Fibroblast of upper back skin (primary cell): ENCODE measurements around the gene ST8SIA6.
"Not testable (repeated sequence)": the region's sequence is repeated elsewhere in the genome, so short reads cannot be mapped to it uniquely, and the experiment has no call there.

Experiments
- DNase-seq: peaks from one replicate; pipeline ENCODE4 v3.0.0-alpha.2; 2013

ST8SIA6 gene

DNA sequence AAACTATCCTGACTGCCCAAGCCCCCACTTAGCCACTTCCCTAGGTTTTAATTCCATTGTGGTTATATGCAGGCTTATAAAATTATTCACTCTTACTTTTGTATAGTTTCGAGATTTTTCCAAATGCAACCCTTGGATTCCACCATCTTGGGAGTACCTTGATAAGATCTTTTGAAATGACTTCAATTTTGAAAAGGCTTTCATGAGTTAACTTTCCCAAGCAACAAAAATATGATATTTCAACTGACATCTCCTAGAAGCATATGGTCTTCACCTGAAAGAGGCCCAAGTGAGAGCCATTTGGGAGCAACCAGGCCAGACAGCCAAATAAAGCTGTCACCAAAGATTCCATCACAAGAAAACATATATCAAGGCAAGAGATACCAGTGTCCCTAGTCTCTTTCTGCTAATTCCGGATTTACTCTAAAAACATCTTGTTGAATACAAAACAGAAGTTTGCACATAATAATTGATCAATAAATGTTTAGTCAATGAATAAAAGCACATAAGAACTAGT lies 1.7 kb upstream of the ST8SIA6 start:
- no peak for DNase-seq

DNA sequence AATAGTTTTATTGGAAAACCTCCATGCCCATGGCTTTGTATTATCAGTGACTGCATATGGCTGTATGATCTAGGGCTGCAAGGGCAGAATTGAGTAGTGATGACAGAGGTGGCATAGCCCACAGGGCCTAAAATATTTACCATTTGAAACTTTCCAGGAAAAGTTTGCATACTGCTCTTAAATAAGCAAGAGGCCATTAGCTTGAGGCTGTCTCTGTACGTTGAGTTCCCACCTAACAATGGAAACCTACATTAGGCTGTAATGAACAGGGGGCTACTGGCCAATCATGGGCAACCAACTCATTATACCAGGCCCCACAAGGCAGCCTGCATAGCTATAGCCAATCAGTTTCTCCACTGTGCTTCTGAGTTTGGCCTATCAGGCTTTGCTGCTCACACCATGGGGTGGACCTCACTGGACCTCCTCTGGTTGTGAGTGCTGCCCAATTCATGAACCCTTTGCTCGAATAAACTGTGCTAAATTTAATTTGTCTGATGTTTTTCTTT lies 673 bp upstream of the ST8SIA6 start:
- no peak for DNase-seq

DNA sequence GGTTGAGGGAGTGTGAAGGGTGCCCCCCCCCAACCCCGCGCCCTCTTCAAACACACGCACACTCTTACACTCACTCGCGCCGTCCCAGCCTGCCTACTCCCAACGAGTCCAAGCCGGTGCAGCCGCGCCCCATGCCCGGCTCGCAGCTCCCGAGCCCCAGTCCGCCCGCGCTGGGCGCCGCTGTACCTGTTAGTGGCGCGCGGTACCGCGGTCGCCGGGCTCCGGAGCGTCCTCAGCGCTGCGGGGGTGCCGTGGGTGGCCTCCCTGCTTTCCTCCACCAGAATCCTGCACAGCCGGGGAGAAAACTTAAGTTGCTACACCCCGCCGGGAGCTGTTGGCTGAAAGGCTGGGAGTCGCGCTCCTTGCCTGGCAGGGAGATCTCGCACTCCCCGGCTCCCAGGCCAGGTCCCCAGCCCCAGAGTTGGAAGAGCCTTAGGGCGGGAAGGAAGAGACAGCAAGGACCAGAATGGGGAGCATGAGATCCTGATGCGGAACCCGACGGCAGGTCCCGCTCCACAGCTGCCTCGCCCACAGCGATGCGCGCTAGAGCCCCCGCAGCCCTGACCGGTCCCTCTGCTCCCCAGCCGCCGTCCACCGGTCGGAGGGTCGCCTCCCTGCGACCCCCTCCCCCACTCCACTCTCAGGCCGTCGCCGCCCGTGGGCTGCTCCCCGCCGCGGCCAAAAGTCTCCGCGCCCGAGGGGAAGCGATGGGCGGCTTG lies 863 bp downstream of the ST8SIA6 start:
- DNase-seq: no peak

DNA sequence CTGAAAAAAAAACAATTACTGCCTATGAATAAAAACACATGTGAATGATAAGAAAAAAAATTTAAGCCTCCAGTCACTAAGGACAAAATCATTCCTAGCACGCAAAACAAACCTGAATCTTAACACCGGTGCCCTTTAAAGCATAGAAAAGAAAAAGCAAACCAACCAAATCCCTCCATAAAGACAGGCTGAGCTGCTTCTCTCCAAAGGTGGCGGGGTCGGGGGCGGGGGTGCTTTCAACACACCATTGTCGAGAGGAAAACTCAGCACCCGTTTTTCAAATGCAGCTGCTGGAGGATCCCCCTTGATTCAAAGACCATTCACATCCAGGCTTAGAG lies 1.4 kb downstream of the ST8SIA6 start:
- no peak for DNase-seq

DNA sequence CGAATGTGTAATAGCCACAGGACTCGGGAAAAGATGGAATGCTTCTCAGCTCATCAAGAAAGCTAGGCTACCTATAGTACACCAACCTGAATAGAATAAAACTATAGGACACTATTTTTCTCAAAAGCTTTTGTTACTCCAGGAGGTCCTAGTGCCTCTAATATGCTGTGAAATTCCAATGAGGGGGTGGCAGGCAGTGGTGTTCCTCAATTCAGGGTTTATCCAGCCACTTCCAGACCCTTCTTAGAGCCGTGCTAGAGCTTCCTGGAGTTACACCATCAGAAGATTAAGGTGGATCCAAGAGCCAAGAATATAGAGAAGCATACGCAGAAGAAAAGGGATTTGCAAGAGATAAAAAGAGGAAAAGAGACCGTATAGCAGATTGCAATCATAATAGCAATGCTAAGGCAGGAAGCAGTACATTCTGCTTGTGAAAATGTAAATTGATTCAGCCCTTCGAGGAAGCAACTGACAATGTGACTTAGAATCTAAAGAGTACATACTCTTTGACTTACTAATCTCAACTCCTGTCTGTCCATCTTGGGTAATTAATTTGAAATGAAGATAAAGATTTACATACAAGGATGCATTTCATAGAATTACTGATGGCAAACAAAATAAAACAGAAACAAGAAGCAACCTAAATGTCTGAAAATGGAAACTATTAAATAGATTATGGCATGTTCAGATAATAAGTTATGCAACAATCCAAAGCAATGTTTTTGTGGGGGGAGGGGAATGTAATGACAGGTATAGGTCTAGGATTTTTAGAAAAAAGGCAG lies 2.1 kb downstream of the ST8SIA6 start:
- DNase-seq: no peak

DNA sequence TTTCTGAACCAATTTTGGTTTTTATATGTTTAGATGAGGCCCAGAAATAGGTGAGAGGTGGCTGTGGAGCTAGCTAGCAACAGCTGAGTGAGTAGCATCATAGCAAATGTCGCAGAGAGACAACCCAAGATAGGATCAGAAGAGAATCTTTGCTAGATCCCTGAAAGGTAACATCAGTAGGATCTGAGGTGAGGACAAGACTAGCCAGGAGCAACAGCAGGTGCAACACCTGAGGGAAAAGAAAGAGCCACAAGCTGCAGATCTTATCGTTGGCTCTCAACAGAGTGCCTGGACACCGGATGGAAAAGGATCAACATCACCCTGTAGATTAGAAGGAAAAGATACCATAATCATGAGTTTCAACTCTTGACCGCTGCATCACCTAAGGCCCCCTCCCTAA lies 4.4 kb downstream of the ST8SIA6 start:
- DNase-seq: no peak

DNA sequence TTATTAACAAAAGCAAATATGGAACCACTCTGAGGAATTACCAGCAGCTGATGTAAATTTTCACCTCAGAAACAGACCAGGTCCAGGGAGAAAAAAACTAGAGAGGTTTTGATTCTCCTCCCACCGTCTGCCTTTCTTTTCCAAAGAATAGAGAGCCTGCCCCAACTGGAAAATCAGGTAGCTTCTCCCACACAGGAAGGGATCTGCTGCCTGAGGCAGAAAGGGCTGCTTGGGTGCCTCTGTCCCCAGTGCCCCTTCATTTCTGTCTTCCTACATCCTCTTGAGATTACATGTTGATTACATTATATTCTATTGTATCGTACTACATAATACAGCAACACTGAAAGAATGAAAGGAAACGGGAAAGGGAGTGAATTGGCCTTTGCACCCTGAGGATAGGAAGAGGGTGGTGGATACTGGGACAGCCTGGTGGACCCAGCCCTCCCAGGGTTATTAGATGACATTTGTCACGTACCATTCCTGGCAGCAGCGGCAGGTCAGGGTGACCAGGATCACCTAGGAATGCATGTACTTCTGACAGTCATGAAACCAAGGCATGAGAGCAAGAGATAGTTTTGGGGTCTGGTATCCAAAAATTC lies 8.9 kb downstream of the ST8SIA6 start:
- no peak for DNase-seq

DNA sequence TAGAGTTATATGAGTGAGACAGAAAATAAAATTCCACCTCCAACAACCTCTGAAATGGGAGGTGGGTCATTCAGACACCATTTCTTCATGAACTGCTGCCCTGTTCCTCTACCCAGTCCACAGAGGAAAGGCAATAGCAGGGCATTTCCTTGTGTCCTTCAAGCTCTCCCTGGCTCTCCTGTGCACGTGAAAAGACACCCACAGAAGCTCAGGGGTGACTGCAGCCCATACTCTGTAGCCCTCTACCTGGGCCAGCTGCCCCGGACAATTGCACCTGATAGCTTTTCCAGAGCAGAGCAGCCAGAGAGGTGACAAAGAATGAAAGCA lies 10.0 kb downstream of the ST8SIA6 start:
- no peak for DNase-seq

DNA sequence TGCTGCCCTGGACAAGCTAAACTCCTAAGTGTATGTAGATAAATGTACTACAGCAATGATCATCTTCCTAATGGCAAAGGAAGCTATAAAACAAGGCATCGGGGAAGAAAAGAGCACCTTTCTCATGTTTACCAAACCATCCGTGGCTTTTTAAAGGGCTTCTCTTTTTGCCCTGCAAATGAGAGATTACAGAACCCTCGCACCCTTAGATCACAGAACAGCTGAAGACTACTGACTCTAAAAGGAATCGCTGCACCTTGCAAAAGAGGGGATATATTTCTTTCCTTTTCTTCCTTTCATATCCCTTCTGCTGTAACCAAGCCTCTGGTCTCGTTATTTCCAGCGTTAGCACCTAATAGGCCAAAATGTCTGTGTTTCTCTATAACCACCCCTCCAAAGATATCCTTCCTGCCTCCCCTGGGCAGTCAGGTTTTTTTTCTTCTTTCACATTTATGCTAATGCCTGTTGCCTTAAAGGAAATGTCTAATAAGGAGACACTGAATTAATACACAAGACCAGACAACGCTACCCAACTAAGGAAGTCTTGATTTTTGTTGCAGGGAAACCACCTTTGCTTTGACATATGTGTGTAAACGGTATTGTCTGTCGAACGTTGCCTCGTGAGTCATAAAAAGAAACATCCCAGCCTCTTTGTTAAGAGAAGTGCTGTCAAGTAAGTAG lies 10.5 kb downstream of the ST8SIA6 start:
- no peak for DNase-seq

DNA sequence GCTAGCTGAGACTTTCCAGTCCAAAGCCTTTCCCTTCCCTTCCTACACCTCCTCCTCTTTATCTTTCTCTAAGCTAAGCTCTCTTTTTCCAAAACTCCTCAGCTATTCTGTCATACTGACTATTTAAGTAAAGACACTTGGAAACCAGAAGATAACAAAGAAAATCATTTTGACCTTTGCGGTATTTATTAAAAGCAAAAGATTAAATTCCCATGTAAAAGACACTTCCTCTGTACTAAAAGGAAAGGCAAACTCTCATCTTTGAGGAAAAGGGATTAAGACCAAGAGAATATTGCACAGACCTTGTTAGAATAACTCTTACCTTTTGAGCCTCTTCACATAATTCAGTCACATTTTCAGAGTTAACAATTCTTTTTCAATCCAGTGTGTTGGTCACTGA lies 15.8 kb downstream of the ST8SIA6 start:
- no peak for DNase-seq

DNA sequence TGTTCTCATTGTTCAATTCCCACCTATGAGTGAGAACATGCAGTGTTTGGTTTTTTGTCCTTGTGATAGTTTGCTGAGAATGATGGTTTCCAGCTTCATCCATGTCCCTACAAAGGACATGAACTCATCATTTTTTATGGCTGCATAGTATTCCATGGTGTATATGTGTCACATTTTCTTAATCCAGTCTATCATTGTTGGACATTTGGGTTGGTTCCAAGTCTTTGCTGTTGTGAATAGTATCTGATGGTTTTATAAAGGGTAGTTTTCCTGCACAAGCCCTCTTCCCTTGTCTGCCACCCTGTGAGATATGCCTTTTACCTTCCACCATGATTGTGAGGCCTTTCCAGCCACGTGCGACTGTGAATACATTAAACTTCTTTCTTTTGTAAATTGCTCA lies 17.8 kb downstream of the ST8SIA6 start:
- DNase-seq: not testable (repeated sequence)

DNA sequence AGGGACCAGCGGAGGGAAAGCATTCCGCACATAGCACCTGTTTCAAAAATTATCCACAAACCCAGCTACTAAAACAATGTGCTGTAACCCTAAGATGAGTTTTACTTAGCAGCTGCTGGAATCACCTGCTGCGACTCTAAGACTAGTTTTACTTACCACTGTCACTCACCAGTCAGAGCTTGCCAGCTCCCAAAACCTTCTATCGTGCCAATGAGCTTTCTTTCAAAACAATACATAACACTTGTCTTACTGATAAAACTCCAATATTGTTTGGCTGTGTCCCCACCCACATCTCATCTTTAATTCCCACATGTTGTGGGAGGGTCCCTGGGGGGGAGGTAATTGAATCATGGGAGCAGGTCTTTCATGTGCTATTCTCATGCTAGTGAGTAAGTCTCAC lies 18.4 kb downstream of the ST8SIA6 start:
- no peak for DNase-seq

DNA sequence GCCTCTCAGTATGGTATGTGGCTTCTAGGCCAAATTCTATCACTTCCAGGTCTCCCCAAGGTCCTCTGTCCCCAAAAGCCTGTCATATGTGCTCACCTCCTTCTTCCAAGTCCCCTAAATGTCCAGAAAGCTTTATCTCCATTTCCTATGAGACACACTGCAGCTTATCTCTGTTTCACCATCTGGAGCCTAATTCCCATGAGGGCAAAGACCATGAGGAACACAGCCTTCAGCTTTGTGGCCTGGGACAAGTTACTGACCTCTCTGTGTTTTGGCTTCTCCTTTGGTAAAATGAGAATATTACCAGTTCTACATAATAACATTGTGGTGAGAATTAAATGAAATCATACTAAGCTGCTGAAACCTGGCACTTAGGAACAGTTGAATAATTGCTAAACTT lies 19.2 kb downstream of the ST8SIA6 start:
- no peak for DNase-seq

DNA sequence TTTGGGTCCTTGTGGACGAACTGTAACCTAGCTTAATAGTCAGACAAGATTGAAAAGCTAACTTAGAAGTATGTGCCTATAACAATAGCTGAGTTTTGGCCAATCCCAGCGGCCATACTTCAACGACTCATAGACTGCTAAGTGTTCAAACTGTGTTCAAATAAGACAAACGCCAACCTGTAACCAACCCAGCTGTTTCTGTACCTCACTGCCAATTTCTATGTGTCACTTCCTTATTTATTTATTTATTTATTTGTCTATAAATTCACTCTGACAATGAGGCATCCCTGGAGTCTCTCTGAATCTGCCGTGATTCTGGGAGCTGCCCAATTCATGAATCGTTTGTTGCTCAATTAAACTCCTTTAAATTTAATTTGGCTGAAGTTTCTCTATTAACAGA lies 21.7 kb downstream of the ST8SIA6 start:
- DNase-seq: peak; percentile 10

DNA sequence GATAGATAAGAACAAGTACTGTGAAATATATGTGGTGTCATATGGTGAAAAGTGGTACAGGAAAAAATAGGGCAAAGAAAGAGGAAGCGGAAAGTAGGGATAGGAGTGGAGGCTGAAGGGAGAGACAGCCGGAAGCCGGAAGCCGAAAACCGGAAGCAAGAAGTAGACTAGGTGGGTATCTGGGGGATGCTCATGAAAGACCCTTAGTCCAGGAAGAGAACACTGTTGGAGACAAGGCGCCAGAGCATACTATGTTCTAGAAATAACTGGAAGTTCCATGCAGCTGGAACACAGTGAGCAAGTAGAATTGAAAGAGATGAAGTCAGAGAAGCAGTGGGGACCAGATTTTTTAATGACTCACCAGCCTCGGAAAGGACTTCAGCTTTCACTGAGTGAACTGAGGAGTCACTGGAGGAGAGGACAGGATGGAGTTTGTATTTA lies 22.5 kb downstream of the ST8SIA6 start:
- DNase-seq: peak; percentile 55

DNA sequence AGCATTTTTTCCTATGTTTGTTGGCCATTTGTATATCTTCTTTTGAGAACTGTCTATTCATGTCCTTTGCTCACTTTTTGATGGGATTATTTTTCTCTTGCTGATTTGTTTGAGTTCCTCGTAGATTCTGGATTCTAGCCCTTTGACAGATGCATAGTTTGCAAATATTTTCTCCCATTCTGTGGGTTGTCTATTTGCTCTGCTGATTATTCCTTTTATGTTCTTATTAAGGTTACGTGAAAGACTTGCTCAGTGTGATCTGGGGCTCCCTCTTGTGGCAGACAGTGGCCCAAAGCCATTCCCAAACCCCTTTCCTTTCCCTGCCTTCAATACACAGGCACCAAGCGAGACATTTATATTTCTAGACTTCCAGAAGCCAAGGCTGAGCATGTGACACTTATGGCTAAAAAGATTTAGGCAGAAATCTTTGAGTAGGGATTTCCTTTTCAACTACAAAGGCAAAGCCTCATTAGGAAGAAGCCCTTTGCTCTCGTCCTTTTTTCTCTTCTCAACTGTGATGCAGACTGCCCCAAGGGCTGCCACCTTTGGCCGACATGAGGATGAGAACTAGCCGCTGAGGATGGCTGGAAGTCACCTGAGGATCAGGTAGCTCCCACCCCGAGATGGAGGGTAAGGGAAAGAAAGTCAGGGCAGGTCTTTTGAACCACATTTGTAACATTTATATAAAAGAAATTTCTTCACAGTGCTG lies 23.6 kb downstream of the ST8SIA6 start:
- peak; percentile 76 for DNase-seq

DNA sequence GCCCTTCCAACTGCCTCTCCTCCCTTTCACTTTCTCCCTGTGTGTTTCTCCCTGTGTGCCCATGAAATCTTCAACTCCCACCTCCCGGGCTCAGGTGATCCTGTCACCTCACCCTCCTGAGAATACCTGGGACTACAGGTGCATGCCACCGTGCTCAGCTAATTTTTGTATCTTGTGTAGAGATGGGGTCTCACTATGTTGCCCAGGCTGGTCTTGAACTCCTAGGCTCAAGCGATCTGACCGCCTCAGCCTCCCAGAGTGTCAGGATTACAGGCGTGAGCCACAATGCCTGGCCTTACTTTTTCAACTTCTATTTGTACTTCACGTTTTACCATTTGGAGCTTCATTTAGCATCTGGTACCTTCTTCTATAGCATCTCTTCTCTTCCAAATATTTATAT lies 24.9 kb downstream of the ST8SIA6 start:
- no peak for DNase-seq

DNA sequence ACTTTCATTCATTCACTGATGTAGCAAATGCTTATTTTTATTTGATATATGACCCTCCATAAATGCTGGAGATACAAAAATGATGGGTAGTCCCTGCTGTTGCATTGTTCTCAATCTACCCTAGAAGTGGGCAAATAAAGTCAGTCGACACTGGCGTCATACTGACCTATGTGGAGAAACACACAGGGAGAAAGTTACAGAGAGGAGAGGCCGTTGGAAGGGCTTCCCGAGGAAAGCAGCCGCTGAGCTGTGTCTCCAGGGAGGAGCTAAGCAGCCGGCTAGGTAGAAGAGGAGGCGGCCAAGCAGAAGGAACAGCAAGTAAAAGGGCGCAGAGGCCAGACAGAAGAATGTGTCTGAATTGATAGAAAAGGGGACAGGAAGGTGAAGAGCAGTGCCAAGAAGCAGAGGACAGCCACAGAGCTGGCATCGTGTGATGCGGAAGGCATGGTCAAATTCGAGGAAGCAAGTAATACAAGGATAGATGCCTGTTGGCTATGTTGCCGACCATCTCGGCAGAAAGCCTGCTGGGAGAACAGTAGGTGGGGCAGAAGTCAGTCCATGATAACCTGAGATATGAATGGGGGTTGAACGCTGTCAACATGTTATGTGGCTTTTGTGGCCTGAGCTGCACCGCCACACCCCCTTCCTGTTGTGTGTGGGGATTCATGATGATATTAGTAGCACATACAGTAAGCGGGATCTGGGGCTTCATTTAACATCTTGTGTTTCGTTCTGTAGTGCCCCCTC lies 25.9 kb downstream of the ST8SIA6 start:
- no peak for DNase-seq

DNA sequence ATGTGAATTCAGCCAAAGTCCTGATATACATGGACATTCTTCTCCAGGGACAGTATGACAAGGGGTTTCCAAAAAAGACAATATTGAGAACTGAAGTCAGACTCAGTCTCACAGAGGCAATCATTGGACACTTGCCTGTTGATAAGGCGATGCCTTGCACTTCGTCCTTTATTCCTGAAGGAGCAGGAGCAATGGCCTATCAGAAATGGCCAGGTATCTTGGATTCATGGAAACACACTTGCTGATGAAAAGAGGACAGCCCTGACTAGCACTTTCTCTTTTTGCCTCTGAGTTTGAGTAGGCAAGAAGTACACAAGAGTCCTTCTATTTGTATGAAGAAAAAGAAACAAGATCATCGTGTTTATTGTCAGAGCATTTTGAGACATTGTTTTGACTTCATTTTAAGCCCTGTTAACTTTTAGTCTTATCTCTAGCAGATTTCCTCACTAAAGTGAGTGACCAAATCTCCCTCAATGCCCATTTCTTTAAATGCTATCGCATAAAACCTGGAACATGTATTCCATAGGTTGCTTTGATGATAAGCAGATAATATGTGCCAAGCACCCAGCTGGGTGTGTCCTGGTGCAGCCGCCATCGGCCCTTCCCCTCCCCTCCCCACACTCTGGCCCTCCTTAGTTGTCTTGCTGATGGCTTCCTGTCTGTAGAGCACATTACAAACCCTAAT lies 26.6 kb downstream of the ST8SIA6 start:
- DNase-seq: no peak

DNA sequence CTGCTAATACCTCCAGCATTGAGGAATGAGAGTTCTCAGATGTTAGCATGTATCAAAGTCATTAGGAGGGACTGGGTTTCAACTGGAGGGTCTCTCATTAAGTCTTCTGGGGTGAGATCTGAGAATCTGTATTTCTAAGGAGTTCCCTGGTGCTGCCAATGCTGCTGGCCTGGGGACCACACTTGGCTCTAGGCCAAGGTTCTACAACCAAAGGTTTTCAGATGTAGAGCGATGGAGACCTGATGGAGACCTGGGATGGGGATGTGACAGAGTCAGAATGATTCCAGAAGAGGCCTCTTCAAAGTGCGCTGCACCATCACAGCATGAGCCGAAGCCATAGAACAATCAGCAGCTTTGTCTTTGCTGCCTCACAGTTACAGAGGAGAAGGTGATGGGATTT lies 27.2 kb downstream of the ST8SIA6 start:
- DNase-seq: no peak

DNA sequence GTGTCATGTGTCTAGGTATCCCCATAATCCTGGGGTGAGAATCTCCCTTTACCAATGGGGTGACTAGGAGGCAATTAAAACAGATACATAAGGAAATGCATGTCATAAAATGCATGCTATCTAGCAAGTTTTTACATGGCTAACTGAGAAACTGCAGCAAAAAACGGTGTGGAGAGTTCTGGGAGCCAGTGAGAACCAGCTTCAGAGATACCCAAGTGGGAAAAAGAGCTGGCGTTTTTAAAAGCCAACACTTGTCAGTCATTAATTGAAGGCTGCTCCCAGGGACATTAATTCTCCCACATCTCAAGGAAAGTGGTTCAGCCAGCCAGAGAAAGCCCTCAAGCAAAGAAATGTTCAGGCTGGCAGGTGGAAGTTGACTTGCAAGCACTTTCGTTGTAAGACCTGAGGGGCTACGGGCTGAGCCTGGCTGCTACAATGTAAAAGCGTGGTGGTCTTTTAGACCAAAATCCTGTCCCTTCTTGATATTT lies 28.1 kb downstream of the ST8SIA6 start:
- DNase-seq: no peak
